Vagina (tissue), 2 donors: ENCODE results near the gene DCC.

ENCODE experiments used
- CTCF ChIP-seq, 3 experiments: fragments of 450-650 bp in 2 of 3; fragments of 200-600 bp in 1 of 3; sonication (generic) in 1 of 3; IDR thresholded peaks; one replicate each; pipeline ENCODE4 v1.5.1; 2017 to 2019; ENCODE audit warnings: antibody characterized with exemption in 3 of 3, mild to moderate bottlenecking in 2 of 3, moderate library complexity in 2 of 3
- POLR2AphosphoS5 ChIP-seq, 2 donors: sonication (generic); formaldehyde crosslinking; IDR thresholded peaks; one replicate each; pipeline ENCODE4 v1.9.0; 2017; ENCODE audit warnings: antibody characterized with exemption in 2 of 2, mild to moderate bottlenecking in 2 of 2, low read depth in 1 of 2; ENCODE audit not compliant: insufficient read depth in 1 of 2

DNA sequence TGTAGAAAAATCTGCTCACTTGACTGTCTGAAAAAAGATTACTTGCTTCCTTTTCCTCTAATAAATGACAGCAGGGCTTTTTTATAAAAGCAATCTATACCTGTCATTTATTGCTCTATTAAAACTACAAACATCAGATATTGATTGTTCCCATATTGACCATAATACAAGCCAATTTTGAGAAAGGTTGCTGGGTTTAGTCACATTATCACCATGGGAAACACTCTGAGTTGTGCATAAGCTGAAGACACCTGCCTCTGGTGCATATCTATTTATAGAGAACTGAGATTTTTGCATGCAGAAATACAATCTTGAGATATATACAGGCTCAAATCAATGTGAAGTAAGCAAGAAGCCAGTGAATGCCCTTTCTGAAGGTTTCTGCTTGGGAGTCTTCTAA is 853.9 kb downstream of the DCC start:
- TF ChIP-seq CTCF (IDR thresholded peaks at IDR 0.05) (no peak), POLR2AphosphoS5 (IDR thresholded peaks at IDR 0.05; ENCODE audit: insufficient read depth in 1 of 2, low read depth in 1 of 2) (no peak)
